ENCODE measurements around the gene NKX2-4. TPM values are rescaled to one million over a fixed set of nuclear protein-coding genes. Genes with fewer than 3 reads are reported as not detected.
"Not testable (repeated sequence)": the region's sequence is repeated elsewhere in the genome, so short reads cannot be mapped to it uniquely, and the experiment has no call there.

NKX2-4 gene
- total RNA-seq, 1 donor from 2014 or later: not detected

DNA sequence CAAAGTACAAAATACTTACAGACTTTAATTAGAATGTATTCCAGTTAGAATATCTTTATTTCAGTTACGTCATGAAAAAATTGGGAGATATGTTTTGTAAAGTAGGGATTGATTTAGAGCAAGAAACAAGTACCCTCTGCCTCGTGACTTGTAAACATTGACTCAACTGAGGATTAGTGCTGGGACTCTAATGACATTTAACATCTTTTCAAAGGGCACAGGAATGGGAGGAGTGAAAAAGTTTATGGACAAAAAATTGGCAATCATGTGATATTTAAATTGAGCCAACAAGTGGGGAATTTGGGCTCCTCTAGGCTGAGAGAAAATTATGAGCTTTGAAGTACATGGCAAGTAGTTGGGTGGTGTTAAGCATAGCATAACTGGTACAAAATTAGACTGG, 25.3 kb downstream of the NKX2-4 start:
- intact Hi-C loops (cut with DNase I): no loop called here

DNA sequence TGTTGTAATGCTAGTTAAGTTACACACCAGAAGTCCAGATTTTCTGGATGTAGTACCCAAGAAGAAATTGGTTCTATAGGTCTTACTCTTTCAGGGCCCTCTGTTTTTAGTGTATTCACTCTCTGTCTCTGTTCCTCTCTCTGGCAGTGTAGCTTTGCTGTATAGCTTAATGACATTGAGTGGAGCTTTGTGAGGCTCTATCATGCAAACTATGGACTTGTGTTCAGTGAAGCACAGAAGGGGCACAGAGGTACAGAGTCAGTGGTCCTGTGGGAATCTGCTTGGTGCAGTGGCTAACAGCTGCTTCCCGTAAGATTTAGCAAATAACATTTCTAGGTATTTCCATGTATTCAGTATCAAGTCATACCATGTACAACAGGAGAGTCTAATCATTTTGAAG, 26.1 kb downstream of the NKX2-4 start:
- no peak for DNase-seq (ENCODE audit: low spot score)
- intact Hi-C loops (cut with DNase I): no loop called here

More for the DNA sequence above, 25.3 kb downstream of the NKX2-4 start:
- no peak for DNase-seq (ENCODE audit: low spot score)

DNA sequence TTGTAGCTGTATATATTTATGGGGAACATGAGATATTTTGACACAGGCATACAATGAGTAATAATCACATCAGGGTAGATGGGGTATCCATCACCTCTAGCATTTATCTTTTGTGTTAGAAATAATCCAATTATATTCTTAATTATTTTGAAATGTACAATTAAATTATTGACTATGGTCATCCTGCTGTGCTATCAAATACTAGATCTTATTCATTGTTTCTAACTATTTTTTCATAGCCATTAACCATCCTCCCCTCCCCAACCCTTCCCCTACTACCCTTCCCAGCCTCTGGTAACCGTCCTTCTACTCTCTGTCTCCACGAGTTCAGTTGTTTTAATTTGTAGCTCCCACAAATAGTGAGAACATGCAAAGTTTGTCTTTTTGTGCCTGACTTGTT, 28.5 kb downstream of the NKX2-4 start:
- intact Hi-C loops (cut with DNase I): no loop called here
- no peak for DNase-seq (ENCODE audit: low spot score)

DNA sequence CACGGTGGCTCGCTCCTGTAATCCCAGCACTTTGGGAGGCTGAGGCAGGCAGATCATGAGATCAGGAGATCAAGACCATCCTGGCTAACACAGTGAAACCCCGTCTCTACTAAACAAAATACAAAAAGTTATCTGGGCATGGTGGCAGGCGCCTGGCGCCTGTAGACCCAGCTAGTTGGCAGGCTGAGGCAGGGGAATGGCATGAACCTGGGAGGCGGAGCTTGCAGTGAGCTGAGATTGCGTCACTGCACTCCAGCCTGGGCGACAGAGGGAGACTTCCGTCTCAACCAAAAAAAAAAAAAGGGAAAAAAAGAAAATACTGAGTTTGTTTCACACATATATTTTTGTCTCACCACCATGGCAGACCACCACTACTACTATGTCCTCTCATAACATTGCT, 31.1 kb downstream of the NKX2-4 start:
- DNase-seq (ENCODE audit: low spot score); intact Hi-C loops (cut with DNase I): not testable (repeated sequence)

DNA sequence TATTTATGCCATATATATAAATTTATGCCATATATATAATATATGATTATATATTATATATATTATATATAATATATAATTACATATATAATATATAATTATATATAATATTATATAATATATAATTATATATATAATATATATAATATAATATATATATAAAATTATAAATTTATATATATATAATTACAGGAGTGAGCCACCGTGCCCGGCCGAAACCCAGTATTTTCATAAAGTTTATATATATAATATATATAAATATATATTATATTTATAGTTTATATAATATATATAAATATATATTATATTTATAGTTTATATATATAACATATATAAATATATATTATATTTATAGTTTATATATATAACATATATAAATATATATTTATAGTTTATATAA, 31.6 kb downstream of the NKX2-4 start:
- DNase-seq (ENCODE audit: low spot score): no peak
- intact Hi-C loops (cut with DNase I): no loop called here

DNA sequence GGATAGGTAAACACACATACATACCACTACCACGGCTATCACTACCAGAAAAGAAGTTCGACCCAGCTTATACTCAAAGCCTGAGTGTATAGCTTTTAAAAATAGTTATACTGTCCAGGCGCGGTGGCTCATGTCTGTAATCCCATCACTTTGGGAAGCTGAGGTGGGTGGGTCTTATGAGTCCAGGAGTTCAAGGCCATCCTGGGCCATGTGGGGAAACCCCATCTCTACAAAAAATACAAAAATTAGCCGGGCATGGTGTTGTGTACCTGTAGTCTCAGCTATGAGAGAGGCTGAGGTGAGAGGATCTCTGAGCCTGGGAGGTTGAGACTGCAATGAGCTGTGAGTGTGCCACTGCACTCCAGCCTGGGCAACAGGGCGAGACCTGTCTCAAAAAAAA, 32.9 kb downstream of the NKX2-4 start:
- no peak for DNase-seq (ENCODE audit: low spot score)
- intact Hi-C loops (cut with DNase I): no loop called here

DNA sequence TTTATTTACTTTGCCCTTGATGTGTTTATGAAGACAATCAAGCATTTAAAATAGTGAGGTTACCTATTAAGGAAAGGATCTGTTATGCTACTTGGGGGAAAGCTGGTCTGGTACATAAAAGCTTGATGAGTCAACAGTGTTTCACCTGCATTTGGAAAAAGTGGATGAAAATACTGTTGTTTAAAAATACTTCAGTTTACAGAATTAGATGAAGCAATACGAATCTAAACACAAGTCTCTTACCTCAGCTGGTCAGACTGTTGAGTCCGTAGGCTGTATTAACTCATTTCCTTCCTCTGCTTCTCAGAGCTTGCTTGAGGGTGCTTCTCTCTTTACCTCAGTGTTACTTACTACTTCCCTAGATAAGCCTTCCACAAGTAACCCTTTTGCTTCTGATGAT, 36.1 kb downstream of the NKX2-4 start:
- no peak for DNase-seq (ENCODE audit: low spot score)
- intact Hi-C loops (cut with DNase I): no loop called here

DNA sequence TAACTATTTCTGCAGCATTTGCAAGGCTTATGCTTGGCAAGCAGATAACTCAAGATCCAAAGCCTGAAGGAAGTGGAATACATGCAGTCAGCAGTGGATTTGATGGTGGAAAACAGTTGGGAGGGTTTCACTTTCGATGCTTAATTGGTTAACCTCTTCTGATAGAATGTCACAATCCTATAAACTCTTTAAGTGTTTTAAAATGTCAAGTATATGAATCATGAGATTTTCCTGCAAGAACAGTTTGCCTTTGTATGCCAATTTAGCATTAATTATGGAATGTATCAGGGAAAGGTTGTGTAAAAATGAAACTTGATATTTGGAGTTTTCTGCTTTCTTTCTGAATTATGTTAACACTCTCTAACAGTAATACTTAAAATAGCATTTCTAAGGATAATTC, 36.6 kb downstream of the NKX2-4 start:
- DNase-seq (ENCODE audit: low spot score): no peak
- intact Hi-C loops (cut with DNase I): no loop called here

DNA sequence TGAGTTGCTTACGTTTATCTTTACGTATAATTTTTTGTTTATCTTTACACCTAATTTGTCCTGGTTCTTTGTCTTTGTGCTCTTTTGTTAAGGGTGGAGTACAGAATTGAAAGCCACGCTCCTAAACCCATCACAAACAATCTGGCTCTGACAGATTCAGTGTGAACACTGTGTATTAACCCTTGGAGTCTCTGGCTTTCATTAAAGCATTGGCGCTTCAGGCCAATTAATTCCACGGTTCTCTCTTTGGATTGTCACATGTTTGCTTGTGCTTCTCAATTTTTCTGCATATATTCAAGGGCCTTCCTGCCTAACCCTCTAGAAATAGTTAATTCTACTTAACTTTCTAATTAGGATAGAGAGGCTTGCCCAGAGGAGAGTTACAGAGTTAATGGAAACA, 38.6 kb downstream of the NKX2-4 start:
- intact Hi-C loops (cut with DNase I): no loop called here
- no peak for DNase-seq (ENCODE audit: low spot score)

DNA sequence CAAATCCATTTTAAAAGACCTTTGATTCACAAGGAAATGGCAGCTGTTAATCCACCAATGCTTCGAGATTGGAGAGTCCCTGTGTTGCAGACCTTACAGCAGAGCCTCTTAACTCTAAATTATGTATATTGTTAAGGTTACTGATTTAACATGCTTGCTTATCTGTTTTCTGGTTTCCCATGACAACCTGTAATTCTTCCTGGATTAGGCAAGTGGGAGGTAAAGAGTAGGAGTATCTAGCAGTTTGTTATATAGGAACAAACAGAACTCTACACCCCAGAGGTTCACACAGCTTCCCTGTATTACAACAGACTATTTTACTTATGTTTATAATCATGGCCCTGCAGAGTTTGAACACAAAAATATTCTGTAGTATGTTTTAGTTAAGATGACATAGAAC, 39.5 kb downstream of the NKX2-4 start:
- DNase-seq (ENCODE audit: low spot score): no peak
- intact Hi-C loops (cut with DNase I): no loop called here

DNA sequence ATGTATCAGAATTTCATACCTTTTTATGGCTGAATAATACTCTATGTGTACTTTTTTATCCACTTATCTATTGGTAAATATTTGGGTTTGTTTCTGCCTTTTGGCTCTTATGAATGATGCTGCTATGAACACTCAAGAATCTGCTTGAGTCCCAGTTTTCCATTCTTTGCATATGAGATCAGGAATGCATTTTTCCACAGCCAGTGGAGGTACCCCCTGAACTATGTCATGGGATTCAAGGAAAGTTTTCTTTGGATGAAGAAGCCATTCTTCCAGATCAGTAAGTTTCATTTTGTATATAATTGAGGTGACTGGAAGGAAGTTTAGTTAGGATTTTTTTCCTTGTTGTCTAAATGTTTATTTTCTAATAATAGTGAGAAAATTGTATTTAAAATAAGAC, 40.9 kb downstream of the NKX2-4 start:
- intact Hi-C loops (cut with DNase I): no loop called here
- DNase-seq (ENCODE audit: low spot score): no peak

DNA sequence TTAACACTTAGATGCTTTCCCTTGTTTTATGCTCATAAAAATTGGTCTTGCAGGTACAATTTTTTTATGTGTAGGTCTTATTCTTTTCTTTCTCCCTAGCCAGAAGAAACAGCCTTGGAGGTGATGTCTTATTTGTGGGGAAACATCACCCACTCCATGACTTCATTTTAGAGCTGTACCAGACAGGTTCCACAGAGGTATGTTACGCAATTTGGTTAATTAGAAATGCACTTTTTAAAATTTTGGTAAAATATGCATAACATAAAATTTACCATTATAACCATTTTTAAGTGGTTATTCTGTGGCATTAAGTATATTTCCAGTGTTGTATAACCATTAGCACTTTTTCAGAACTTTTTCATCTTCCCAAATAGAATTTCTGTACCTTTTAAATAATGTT, 41.3 kb downstream of the NKX2-4 start:
- intact Hi-C loops (cut with DNase I): no loop called here
- DNase-seq (ENCODE audit: low spot score): no peak

DNA sequence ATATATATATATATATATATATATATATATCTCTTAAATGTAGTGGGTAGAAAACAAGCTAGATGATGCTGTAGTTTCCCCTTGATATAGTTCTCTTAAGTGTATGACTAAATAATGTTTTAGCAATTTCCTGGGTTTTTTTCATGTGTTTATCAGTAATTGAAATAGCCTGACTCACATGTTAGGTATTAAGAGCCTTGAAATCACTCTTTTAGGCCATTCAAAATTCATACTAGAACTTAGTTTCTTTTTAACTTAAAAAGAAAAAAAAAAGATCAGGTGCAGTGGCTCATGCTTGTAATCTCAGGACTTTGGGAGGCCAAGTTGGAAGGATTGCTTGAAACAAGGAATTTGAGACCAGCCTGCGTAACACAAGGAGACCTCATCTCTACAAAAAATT, 44.1 kb downstream of the NKX2-4 start:
- intact Hi-C loops (cut with DNase I): no loop called here
- DNase-seq (ENCODE audit: low spot score): no peak

DNA sequence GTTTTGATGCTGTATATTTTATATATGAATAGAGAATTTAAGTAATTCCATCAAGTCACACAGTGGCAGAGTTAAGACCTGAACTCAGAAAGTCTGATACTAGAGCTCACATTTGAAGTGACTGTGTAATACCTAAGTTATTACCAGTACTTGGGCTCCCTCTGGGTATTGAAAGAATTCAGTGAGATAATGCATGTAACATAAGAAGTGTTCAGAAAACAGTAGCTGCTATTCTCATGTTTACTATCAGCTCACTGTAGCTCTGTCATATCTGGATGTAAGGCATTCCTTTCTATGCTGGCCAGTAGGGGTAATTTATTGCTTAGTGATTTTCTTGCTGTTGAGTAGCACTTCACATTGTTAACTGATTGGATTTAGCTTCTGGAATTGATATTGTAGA, 44.6 kb downstream of the NKX2-4 start:
- intact Hi-C loops (cut with DNase I): no loop called here
- no peak for DNase-seq (ENCODE audit: low spot score)

Other genes with a start within 250 kb of the NKX2-4 start
- gene XRN2, start 94.2 kb downstream of the NKX2-4 start, total RNA-seq: 33.4 TPM
- gene NKX2-2, start 116.5 kb upstream of the NKX2-4 start, total RNA-seq: 0.11 TPM

All from cardiac septum (tissue), 1 donor.